ENCODE measurements around the gene MOB3C. TPM values are rescaled to one million over a fixed set of nuclear protein-coding genes. Genes with fewer than 3 reads are reported as not detected.

The MOB3C gene
- total and polyA plus RNA-seq, 2 of the 4 experiments (the other 2 are of a cell fraction): 7.3 to 9.0 TPM

DNA sequence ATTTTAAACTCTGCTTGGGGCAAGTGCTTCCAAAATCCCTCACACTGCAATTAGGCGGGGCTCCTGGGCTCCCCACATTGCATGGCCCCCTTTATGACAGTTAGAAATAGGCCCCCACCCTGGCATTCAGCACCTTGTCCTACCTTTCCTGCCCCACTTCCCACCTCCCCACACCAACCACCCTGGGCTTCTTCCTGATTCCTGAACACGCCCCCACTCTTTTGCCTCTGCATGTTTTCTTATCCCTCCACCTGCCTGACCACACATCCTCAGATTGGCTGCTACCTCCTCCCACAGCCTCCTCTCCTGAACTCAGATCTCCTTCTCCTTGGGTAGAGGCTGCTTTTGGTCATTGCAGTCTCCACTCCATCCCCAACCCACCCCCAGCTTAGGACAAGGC lies 1.5 kb downstream of the MOB3C start:
- ChIA-PET POLR2A (ENCODE audit: unreplicated experiment) (interaction anchor here (1.8 kb wide), 1 partner anchor 11 kb away, joined by 4 read pairs; the partner anchor contains the start of gene MKNK1), CTCF (interaction anchor here (0.5 kb wide), 1 partner anchor 46 kb away, joined by 3 read pairs; no protein-coding TSS in a partner anchor)
- Histone ChIP-seq H3K4me3 (ENCODE audit: insufficient read depth, low read depth, low read length) (no peak overlapping the region), H3K79me1 (ENCODE audit: low read depth in 1 of 2, low read length in 2 of 2) (peaks cover 25 to 48% of the 10 kb centered on the region in 2 experiments), H3K27ac (ENCODE audit: insufficient read depth, low read length) (no peak overlapping the region), H3K36me3 (ENCODE audit: control insufficient read depth, insufficient read depth, low read length) (peaks cover 8% of the 10 kb centered on the region; the same call in 1 of the 2 replicates), H4K8ac (ENCODE audit: low read depth in 2 of 2, low read length in 2 of 2) (no peak overlapping the region), H3K27me3 (ENCODE audit: control insufficient read depth, insufficient read depth, low read length) (no peaks in the 10 kb centered on the region), H3K4ac (ENCODE audit: low read depth, low read length) (peak overlapping the region; percentile 81; the same call in 1 of the 2 replicates), H4K20me1 (ENCODE audit: insufficient read depth, low read length) (0 out of 2 replicates have a peak, but pooled peaks cover 8% of the 10 kb centered on the region), H2BK15ac (ENCODE audit: low read depth, low read length) (no peak overlapping the region), H3K14ac (replicated peaks; ENCODE audit: low read depth, low read length) (no peak overlapping the region), H2AK9ac (replicated peaks; ENCODE audit: low read depth, low read length, poor library complexity) (no peak overlapping the region), H4K91ac (ENCODE audit: insufficient read depth, low read depth, low read length) (no peak overlapping the region), H2BK5ac (ENCODE audit: low read depth, low read length, poor library complexity, severe bottlenecking) (no peak overlapping the region), H2AFZ (replicated peaks; ENCODE audit: low read length, poor library complexity) (no peak overlapping the region), H2BK120ac (ENCODE audit: low read depth, low read length) (no peak overlapping the region), H3K9me3 (ENCODE audit: control insufficient read depth, insufficient read depth, low read length) (no peaks in the 10 kb centered on the region), H3K4me2 (ENCODE audit: low read depth, low read length) (no peak overlapping the region; the same call in 1 of the 2 replicates), H3K9me1 (ENCODE audit: insufficient read depth, low read length) (peaks cover 23% of the 10 kb centered on the region), H3K4me1 (ENCODE audit: control insufficient read depth, insufficient read depth, low read length) (peaks cover 20% of the 10 kb centered on the region), H2BK20ac (ENCODE audit: low read depth, low read length) (no peak overlapping the region), H4K5ac (ENCODE audit: low read depth, low read length) (no peak overlapping the region), H3K23ac (ENCODE audit: low read depth, low read length) (no peak overlapping the region), H3K9ac (ENCODE audit: low read depth, low read length) (no peak overlapping the region), H3K18ac (ENCODE audit: low read depth, low read length) (no peak overlapping the region), H2AK5ac (ENCODE audit: low read depth, low read length) (peak overlapping the region; percentile 74), H3K56ac (ENCODE audit: extremely low read depth, insufficient read depth, low read length) (no peak overlapping the region)
- WGBS, 2 experiments (ENCODE audit: extremely low coverage in 2 of 2, insufficient read length in 1 of 2): 100% methylated on average over 1 of the region's 2 CpGs; no CpG with 5 or more reads in 1 of the 2 experiments
- dilution Hi-C loops (cut with HindIII; ENCODE audit: low sequenced_read_pairs, unreplicated experiment): no loop called here
- ATAC-seq (ENCODE audit: low read depth): no peak
- no peak for DNase-seq
- intact Hi-C loops (cut with micrococcal nuclease): loop anchor here (5.0 kb wide), 1 partner anchor 102 kb away; the partner anchor contains the start of gene EFCAB14
- in situ Hi-C loops (cut with MboI; ENCODE audit: low sequenced_read_pairs): no loop called here
- TF ChIP-seq, protein P1, sequence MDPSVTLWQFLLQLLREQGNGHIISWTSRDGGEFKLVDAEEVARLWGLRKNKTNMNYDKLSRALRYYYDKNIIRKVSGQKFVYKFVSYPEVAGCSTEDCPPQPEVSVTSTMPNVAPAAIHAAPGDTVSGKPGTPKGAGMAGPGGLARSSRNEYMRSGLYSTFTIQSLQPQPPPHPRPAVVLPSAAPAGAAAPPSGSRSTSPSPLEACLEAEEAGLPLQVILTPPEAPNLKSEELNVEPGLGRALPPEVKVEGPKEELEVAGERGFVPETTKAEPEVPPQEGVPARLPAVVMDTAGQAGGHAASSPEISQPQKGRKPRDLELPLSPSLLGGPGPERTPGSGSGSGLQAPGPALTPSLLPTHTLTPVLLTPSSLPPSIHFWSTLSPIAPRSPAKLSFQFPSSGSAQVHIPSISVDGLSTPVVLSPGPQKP (IDR thresholded peaks at IDR 0.05; ENCODE audit: borderline replicate concordance, low read depth, low read length): no peak
- TF ChIP-seq, protein P2, sequence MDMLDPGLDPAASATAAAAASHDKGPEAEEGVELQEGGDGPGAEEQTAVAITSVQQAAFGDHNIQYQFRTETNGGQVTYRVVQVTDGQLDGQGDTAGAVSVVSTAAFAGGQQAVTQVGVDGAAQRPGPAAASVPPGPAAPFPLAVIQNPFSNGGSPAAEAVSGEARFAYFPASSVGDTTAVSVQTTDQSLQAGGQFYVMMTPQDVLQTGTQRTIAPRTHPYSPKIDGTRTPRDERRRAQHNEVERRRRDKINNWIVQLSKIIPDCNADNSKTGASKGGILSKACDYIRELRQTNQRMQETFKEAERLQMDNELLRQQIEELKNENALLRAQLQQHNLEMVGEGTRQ (IDR thresholded peaks at IDR 0.05; ENCODE audit: low read depth, low read length): no peak
- TF ChIP-seq MAFK (IDR thresholded peaks at IDR 0.05; ENCODE audit: low read depth, low read length): no peak
- no peak for TF ChIP-seq CHD1 (IDR thresholded peaks at IDR 0.05; ENCODE audit: low read depth, low read length)
- TF ChIP-seq RCOR1 (IDR thresholded peaks at IDR 0.05; ENCODE audit: insufficient replicate concordance, low read length): no peak
- TF ChIP-seq, protein P3, sequence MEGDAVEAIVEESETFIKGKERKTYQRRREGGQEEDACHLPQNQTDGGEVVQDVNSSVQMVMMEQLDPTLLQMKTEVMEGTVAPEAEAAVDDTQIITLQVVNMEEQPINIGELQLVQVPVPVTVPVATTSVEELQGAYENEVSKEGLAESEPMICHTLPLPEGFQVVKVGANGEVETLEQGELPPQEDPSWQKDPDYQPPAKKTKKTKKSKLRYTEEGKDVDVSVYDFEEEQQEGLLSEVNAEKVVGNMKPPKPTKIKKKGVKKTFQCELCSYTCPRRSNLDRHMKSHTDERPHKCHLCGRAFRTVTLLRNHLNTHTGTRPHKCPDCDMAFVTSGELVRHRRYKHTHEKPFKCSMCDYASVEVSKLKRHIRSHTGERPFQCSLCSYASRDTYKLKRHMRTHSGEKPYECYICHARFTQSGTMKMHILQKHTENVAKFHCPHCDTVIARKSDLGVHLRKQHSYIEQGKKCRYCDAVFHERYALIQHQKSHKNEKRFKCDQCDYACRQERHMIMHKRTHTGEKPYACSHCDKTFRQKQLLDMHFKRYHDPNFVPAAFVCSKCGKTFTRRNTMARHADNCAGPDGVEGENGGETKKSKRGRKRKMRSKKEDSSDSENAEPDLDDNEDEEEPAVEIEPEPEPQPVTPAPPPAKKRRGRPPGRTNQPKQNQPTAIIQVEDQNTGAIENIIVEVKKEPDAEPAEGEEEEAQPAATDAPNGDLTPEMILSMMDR (conservative IDR thresholded peaks at IDR 0.05; ENCODE audit: low read depth, low read length): no peak
- TF ChIP-seq BHLHE40 (IDR thresholded peaks at IDR 0.05; ENCODE audit: low read depth, low read length): no peak
- TF ChIP-seq SMC3 (IDR thresholded peaks at IDR 0.05; ENCODE audit: low read depth, low read length): no peak
- no peak for TF ChIP-seq FOS (IDR thresholded peaks at IDR 0.05; ENCODE audit: low read depth, low read length)
- no peak for TF ChIP-seq NFE2L2 (IDR thresholded peaks at IDR 0.05; ENCODE audit: low read depth, low read length)
- TF ChIP-seq MXI1 (IDR thresholded peaks at IDR 0.05; ENCODE audit: borderline replicate concordance, low read depth, low read length): no peak
- no peak for TF ChIP-seq CEBPB (IDR thresholded peaks at IDR 0.05; ENCODE audit: low read depth, low read length)
- TF ChIP-seq RAD21 (IDR thresholded peaks at IDR 0.05; ENCODE audit: low read length): no peak
- no peak for TF ChIP-seq POLR2A (IDR thresholded peaks at IDR 0.05; ENCODE audit: low read depth, low read length)
- no peak for TF ChIP-seq MAZ (IDR thresholded peaks at IDR 0.05; ENCODE audit: borderline replicate concordance, low read depth, low read length)
- no TSS peak for BruUV-seq (replicated peaks)

Measured in IMR-90 (cell line).